Activated naive CD4-positive, alpha-beta T cell treated with anti-CD3 and anti-CD28 coated beads, Interleukin-2, amount 10 ng/mL, durations not matched to agents 7 days and 5 days (primary cell): Measurements from ENCODE around the gene RRP36.

ENCODE experiments used
- CTCF ChIA-PET: fragments of 350-600 bp; sonication (Branson Sonifier 250); formaldehyde crosslinking; loops from one replicate; lab custom pipeline; 2021; ENCODE audit warnings: antibody characterized with exemption; lab: Charles Lee
- DNase-seq: peaks from one replicate; pipeline ENCODE4 v3.0.0-alpha.2; 2020
- H3K27ac Mint-ChIP-seq: one replicate; pipeline ENCODE4 v1.8.0; 2021; ENCODE audit warnings: mild to moderate bottlenecking, moderate library complexity, mixed read lengths
- H3K27me3 Mint-ChIP-seq: one replicate; pipeline ENCODE4 v1.8.0; 2021; ENCODE audit warnings: mild to moderate bottlenecking, mixed read lengths
- H3K36me3 Mint-ChIP-seq: one replicate; pipeline ENCODE4 v1.8.0; 2021; ENCODE audit warnings: mixed read lengths
- H3K4me1 Mint-ChIP-seq: one replicate; pipeline ENCODE4 v1.8.0; 2021; ENCODE audit warnings: mixed read lengths
- H3K4me3 Mint-ChIP-seq: one replicate; pipeline ENCODE4 v1.8.0; 2021; ENCODE audit warnings: mild to moderate bottlenecking, moderate library complexity, mixed read lengths
- H3K9me3 Mint-ChIP-seq: one replicate; pipeline ENCODE4 v1.8.0; 2021; ENCODE audit warnings: mixed read lengths

The RRP36 gene

GRCh38 chr6:43021270-43022047 lies at the start of gene RRP36:
Gene RRP36, plus strand, starts transcription at chr6:43021623. Its CDS starts 32 bp downstream, at chr6:43021655.
- Mint-ChIP-seq H3K9me3 (no peaks in the 10 kb centered on the region), H3K27me3 (no peaks in the 10 kb centered on the region), H3K36me3 (peaks cover 46% of the 10 kb centered on the region), H3K4me1 (peaks cover 36% of the 10 kb centered on the region), H3K27ac (peak within 1 kb of the TSS; percentile 93), H3K4me3 (peak within 1 kb of the TSS; percentile 98)
- CTCF ChIA-PET = interaction anchor here (3.1 kb wide), 1 partner anchor 121 kb away, joined by 12 read pairs; no protein-coding TSS in a partner anchor
- peak; percentile 75 for DNase-seq

DNA sequence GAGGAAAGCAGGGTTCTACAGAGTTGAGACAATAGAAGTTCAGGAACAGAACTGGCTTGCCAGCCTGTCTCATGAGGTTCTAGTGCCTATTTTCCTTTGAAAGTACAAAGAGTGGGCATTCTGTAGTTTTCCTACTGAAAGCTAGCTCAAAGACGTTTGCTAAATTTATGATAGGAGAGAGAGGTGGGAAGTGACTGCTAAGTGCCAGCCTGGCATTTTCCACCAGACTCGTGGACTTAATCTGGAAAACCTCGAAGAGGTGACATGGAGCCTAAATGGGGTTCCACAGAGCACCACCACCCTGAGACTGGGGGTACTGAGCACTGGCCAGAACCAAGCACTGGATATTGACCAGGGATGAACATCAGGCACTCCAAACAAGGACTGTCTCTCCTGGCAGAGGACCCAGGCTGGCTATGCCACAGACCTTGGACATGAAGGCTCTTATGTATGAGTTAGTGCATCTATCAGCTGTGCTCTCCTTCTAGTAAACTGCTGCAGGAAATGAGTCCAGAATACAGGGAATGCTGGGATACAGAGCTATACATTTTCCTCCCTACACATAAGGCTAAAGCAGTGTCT lies 49.6 kb upstream of the RRP36 start:
- CTCF ChIA-PET = interaction anchor here (0.8 kb wide), 1 partner anchor 172 kb away, joined by 3 read pairs; no protein-coding TSS in a partner anchor

GRCh38 chr6:42973926-42974325 lies 47.5 kb upstream of the RRP36 start:
- Mint-ChIP-seq H3K36me3 (peaks cover 37% of the 10 kb centered on the region), H3K27me3 (no peaks in the 10 kb centered on the region), H3K4me3 (no peak overlapping the region), H3K4me1 (peaks cover 23% of the 10 kb centered on the region), H3K27ac (no peak overlapping the region), H3K9me3 (no peaks in the 10 kb centered on the region)
- DNase-seq = no peak
- CTCF ChIA-PET = interaction anchor here (0.8 kb wide), 1 partner anchor 9 kb away, joined by 3 read pairs; no protein-coding TSS in a partner anchor

More for the DNA sequence above, 49.6 kb upstream of the RRP36 start:
- no peaks in the 10 kb centered on the region for H3K27me3 Mint-ChIP-seq
- no peak for DNase-seq
- H3K36me3 Mint-ChIP-seq = peaks cover 38% of the 10 kb centered on the region
- no peak overlapping the region for H3K27ac Mint-ChIP-seq
- peaks cover 12% of the 10 kb centered on the region for H3K4me1 Mint-ChIP-seq
- H3K9me3 Mint-ChIP-seq = no peaks in the 10 kb centered on the region
- no peak overlapping the region for H3K4me3 Mint-ChIP-seq

DNA sequence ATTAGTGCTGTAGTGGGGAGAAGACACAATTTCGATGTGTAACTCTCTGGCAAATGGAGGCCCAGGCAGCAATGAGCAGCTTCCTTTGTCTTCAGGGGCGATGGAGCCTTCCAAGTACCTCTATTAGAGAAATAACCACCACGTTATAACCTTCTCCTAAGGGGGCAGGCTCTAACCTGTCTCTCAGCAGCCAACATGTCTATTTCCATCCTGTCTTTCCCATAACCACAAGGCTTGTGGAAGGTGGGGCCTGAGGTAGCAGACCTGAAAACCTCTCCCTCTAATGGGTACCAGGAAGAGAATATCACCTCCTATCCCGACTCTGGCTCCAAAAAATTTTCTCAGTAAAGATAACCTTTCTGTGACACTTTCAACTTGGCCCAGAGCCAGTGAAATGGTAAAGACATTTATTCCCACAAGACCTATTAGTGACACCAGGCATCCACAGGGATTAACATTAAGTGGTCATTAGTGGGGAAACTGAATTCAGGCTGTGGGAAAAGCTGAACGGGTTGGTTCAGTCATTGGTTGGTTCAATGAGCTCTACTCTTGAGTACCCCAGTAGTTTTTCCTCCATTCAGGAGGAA lies 46.4 kb upstream of the RRP36 start:
- no peak overlapping the region for H3K27ac Mint-ChIP-seq
- H3K4me3 Mint-ChIP-seq = no peak overlapping the region

GRCh38 chr6:42978487-42978838 lies 43.0 kb upstream of the RRP36 start:
- H3K36me3 Mint-ChIP-seq = peaks cover 23% of the 10 kb centered on the region
- peak overlapping the region; percentile 90 for H3K4me3 Mint-ChIP-seq
- H3K27ac Mint-ChIP-seq = peak overlapping the region; percentile 86
- peaks cover 46% of the 10 kb centered on the region for H3K4me1 Mint-ChIP-seq
- no peak for DNase-seq
- H3K27me3 Mint-ChIP-seq = no peaks in the 10 kb centered on the region
- no peaks in the 10 kb centered on the region for H3K9me3 Mint-ChIP-seq
- CTCF ChIA-PET = interaction anchor here (0.9 to 1.1 kb wide), 2 partner anchors 32 to 63 kb away, joined by 3 to 4 read pairs; partner anchors contain the start of gene PTCRA

More for the DNA sequence above, 46.4 kb upstream of the RRP36 start:
- H3K36me3 Mint-ChIP-seq = peaks cover 34% of the 10 kb centered on the region
- CTCF ChIA-PET = interaction anchor here (0.8 to 1.5 kb wide), 2 partner anchors 10 kb away, joined by 3 read pairs; no protein-coding TSS in a partner anchor
- no peaks in the 10 kb centered on the region for H3K9me3 Mint-ChIP-seq
- H3K4me1 Mint-ChIP-seq = peaks cover 34% of the 10 kb centered on the region
- no peaks in the 10 kb centered on the region for H3K27me3 Mint-ChIP-seq
- DNase-seq = no peak

DNA sequence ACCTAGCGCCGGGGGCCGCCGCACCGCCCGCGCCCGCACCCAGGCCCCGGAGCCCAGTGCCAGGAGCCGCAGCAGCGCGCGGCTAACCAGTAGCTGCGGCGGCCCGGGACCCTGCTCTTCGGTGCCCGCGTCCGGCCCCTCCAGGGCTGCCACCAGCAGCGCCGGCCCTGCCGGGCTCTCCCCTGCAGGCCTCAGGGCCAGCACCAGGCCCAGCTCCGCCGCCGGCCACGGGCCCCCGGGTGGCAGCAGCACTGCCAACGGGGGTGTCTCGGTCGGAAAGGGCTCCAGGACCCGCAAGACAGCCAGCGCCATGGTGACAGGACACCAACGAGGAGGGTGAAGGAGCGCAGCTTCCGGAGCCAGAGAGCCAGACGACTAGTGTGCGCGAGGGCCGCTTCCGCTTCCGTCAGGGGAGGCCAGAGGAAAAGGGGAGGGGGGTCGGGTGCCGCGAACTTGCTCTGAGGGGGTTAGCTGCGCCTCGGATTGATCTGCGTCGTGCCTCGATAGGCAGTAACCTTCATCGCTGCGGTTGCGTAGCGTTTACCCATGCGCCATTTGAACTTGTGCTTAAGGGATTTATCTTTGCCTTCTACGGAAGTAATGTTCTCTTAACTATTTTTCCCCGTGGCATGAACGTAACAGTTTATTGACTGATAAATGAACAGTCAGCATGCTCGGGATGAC lies 42.4 kb upstream of the RRP36 start, which contains the start of gene PEX6:
TSS of gene PEX6 (minus strand) at position 343 of the 684 bp plus-strand sequence. CDS start at position 312, 31 bp downstream.
- peaks cover 51% of the 10 kb centered on the region for H3K4me1 Mint-ChIP-seq
- H3K27ac Mint-ChIP-seq = peak within 1 kb of the TSS; percentile 99
- H3K9me3 Mint-ChIP-seq = no peaks in the 10 kb centered on the region
- peak; percentile 99 for DNase-seq
- peaks cover 18% of the 10 kb centered on the region for H3K36me3 Mint-ChIP-seq
- CTCF ChIA-PET = interaction anchor here (0.9 to 1.1 kb wide), 5 partner anchors 23 to 78 kb away, joined by 3 to 4 read pairs (median 3); partner anchors contain the start of genes KLHDC3, MEA1 and PTCRA
- peak within 1 kb of the TSS; percentile 90 for H3K4me3 Mint-ChIP-seq
- no peaks in the 10 kb centered on the region for H3K27me3 Mint-ChIP-seq

DNA sequence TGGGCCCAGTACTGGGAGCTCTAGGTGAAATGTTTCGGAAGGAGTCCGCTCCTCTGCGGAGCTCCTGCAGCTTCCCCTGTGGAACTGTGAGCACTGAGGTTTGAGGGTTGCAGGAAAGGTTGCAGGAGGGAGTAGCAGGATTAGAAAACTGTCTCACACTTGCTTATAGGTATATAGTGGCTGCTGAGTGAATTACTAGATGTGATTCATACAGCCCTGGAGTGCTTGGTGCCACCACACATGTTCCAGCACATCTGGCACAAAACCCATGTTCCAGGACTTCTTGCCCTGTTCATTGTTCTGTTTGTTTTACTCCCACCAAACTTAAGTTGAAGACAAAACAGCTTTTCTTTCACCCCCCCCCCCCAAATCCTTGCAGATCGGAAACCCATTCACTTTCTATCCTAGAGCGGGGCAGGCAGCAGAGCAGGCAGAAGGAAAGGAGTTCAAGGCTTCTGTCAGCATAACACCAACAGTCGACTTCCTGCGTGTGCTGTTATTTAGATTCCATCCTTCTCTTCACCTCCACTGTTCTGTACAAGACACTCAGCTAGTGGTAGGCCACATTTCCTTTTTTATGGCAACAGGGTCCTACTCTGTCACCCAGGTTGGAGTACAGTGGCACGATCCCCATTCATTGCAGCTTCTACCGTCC lies 41.8 kb upstream of the RRP36 start:
- Mint-ChIP-seq H3K4me1 (peaks cover 53% of the 10 kb centered on the region), H3K36me3 (peaks cover 16% of the 10 kb centered on the region), H3K27ac (peak overlapping the region; percentile 99), H3K27me3 (no peaks in the 10 kb centered on the region), H3K4me3 (peak overlapping the region; percentile 89), H3K9me3 (no peaks in the 10 kb centered on the region)
- CTCF ChIA-PET = interaction anchor here (0.9 to 1.1 kb wide), 6 partner anchors 22 to 79 kb away, joined by 3 to 4 read pairs (median 3); partner anchors contain the start of genes CNPY3, KLHDC3, MEA1 and PTCRA
- peak; percentile 31 for DNase-seq

- DNase-seq = no peak
- Mint-ChIP-seq H3K27me3 (no peaks in the 10 kb centered on the region), H3K36me3 (peaks cover 10% of the 10 kb centered on the region), H3K27ac (peak overlapping the region; percentile 43), H3K4me1 (peaks cover 58% of the 10 kb centered on the region), H3K4me3 (no peak overlapping the region), H3K9me3 (no peaks in the 10 kb centered on the region)
- CTCF ChIA-PET = no interaction called here
These were observed 39.6 kb upstream of the RRP36 start for GRCh38 chr6:42981836-42982235.

DNA sequence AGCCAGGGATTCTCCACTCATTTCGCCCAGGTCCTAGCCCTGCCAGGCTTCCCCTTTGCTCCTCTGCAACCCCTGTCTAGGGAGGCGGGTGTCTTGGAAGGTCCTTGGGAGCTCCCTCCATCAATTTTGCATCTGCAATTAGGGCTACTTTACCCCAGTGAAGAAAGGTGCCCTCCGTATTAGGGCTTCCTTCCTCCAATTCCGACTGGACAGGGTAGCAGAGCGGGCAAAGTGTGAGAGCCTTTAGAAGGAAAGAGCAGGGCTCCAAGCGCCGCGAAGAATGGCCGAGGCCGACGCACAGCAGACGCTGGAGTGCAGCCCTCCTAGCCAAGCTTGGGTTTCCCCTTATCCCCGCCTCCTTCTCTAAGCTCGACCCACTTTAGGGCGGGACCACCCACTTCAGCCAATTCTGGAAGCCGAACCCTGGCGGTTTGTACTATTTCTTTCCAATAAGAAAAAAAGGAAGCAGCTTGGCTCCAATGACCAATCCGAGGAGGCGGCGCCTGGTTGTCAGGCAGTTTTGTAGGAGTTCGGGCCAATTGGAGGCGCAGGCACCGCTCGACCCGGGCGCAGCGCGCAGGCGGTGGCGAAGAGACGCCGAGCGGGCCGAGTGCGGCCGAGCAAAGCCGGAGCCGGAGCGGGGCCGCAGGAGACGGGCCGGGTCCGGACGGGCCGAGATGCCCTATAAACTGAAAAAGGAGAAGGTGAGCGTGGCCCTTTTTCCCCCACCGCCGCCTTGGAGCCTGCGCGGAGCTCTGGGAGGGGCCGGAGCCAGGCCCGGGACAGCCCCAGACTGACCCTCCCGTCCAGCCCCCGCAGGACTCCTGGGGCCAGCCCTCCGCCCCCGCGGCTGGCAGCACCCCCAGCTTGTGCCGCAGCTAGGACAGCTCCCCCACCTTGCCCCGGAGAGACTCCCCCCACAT lies 37.2 kb upstream of the RRP36 start, which contains the start of gene PPP2R5D:
TSS of gene PPP2R5D (plus strand) at position 570 of the 923 bp plus-strand sequence. CDS start at position 678, 108 bp downstream.
- H3K4me1 Mint-ChIP-seq = peaks cover 61% of the 10 kb centered on the region
- H3K9me3 Mint-ChIP-seq = no peaks in the 10 kb centered on the region
- H3K36me3 Mint-ChIP-seq = peaks cover 26% of the 10 kb centered on the region
- peak within 1 kb of the TSS; percentile 88 for H3K4me3 Mint-ChIP-seq
- CTCF ChIA-PET = interaction anchor here (0.9 to 1.6 kb wide), 5 partner anchors 18 to 159 kb away, joined by 3 to 7 read pairs (median 4); no protein-coding TSS in a partner anchor
- peak; percentile 99 for DNase-seq
- peak within 1 kb of the TSS; percentile 85 for H3K27ac Mint-ChIP-seq
- H3K27me3 Mint-ChIP-seq = no peaks in the 10 kb centered on the region

DNA sequence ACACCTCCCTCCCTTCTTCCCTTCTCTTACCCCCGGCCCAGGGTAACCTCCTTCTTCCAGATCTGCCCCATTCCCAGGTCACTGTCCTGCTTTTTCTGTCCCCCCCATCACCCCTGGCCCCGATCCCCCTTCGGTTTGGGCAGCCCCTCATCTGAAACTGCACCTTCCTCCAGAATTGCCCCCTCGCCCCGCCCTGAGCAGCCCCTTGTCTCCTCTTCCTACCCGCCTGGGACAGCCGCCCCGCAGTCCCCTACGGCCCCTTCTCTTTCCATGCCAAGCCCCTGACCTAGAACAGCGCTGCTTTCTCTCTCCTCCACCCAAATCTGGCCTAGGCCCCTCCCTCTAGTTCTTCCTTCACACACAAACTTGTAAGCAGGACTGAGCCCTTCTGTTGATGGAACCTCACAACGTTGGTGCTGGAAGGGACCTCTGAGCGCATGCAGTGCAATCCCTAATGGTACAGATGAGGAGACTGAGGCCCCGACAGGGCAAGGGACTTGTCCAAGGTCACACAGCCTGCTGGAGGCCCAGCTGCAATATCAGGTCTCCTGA lies 36.4 kb upstream of the RRP36 start:
- Mint-ChIP-seq H3K36me3 (peaks cover 34% of the 10 kb centered on the region), H3K27ac (peak overlapping the region; percentile 76), H3K4me1 (peaks cover 55% of the 10 kb centered on the region), H3K9me3 (no peaks in the 10 kb centered on the region), H3K4me3 (peak overlapping the region; percentile 88), H3K27me3 (no peaks in the 10 kb centered on the region)
- DNase-seq = peak; percentile 45
- CTCF ChIA-PET = interaction anchor here (0.8 to 1.6 kb wide), 3 partner anchors 11 to 158 kb away, joined by 3 to 7 read pairs (median 3); no protein-coding TSS in a partner anchor

GRCh38 chr6:42987533-42988451 lies 33.6 kb upstream of the RRP36 start:
- Mint-ChIP-seq H3K9me3 (no peaks in the 10 kb centered on the region), H3K27me3 (no peaks in the 10 kb centered on the region), H3K4me3 (peak overlapping the region; percentile 42), H3K27ac (no peak overlapping the region), H3K36me3 (peaks cover 40% of the 10 kb centered on the region), H3K4me1 (peaks cover 43% of the 10 kb centered on the region)
- DNase-seq = no peak
- CTCF ChIA-PET = interaction anchor here (1.8 kb wide), 1 partner anchor 156 kb away, joined by 5 read pairs; no protein-coding TSS in a partner anchor
